Endothelial cell of hepatic sinusoid (primary cell): ENCODE measurements around the gene SYPL2.

Experiments
- in situ Hi-C: cut with HindIII; loops from 2 replicates; pipeline ENCODE4 v1.10.0; 2017; ENCODE audit warnings: low sequenced_read_pairs

SYPL2 gene

GRCh38 chr1:109490029-109490933 lies 23.9 kb downstream of the SYPL2 start:
- in situ Hi-C loops: loop anchor here (5.0 to 10.0 kb wide), 2 partner anchors 47 to 215 kb away; partner anchors contain the start of gene GPR61

- in situ Hi-C loops: loop anchor here (5.0 to 10.0 kb wide), 2 partner anchors 46 to 216 kb away; partner anchors contain the start of gene GPR61
These were observed 24.6 kb downstream of the SYPL2 start for GRCh38 chr1:109490934-109491302.

GRCh38 chr1:109491372-109491771 lies 25.0 kb downstream of the SYPL2 start:
- in situ Hi-C loops: loop anchor here (5.0 to 10.0 kb wide), 2 partner anchors 46 to 217 kb away; partner anchors contain the start of gene GPR61

GRCh38 chr1:109492779-109493178 lies 26.4 kb downstream of the SYPL2 start:
- in situ Hi-C loops: loop anchor here (5.0 to 10.0 kb wide), 2 partner anchors 45 to 218 kb away; partner anchors contain the start of gene GPR61

GRCh38 chr1:109493227-109493626 lies 26.9 kb downstream of the SYPL2 start:
- in situ Hi-C loops: loop anchor here (5.0 to 10.0 kb wide), 2 partner anchors 44 to 218 kb away; partner anchors contain the start of gene GPR61

GRCh38 chr1:109493805-109494539 lies 27.6 kb downstream of the SYPL2 start, which contains the start of gene CYB561D1:
CYB561D1 (plus strand) TSS chr1:109494094; CDS start chr1:109494140, 46 bp downstream.
- in situ Hi-C loops: loop anchor here (5.0 to 10.0 kb wide), 2 partner anchors 43 to 219 kb away; partner anchors contain the start of gene GPR61

- in situ Hi-C loops: loop anchor here (10.0 kb wide), 1 partner anchor 221 kb away; no protein-coding TSS in a partner anchor
These were observed 29.4 kb downstream of the SYPL2 start for GRCh38 chr1:109495738-109496137.

GRCh38 chr1:109497449-109498160 lies 31.3 kb downstream of the SYPL2 start:
- in situ Hi-C loops: loop anchor here (10.0 kb wide), 1 partner anchor 223 kb away; no protein-coding TSS in a partner anchor

- in situ Hi-C loops: loop anchor here (10.0 kb wide), 1 partner anchor 223 kb away; no protein-coding TSS in a partner anchor
These were observed 31.9 kb downstream of the SYPL2 start for GRCh38 chr1:109498161-109498801.

- in situ Hi-C loops: loop anchor here (10.0 kb wide), 1 partner anchor 224 kb away; no protein-coding TSS in a partner anchor
These were observed 32.7 kb downstream of the SYPL2 start for GRCh38 chr1:109499081-109499480.

GRCh38 chr1:109499661-109500536 lies 33.6 kb downstream of the SYPL2 start:
- in situ Hi-C loops: loop anchor here (10.0 kb wide), 1 partner anchor 225 kb away; no protein-coding TSS in a partner anchor

- in situ Hi-C loops: no loop called here
These were observed 34.6 kb downstream of the SYPL2 start for GRCh38 chr1:109500941-109501381.

GRCh38 chr1:109501644-109502363 lies 35.5 kb downstream of the SYPL2 start:
- in situ Hi-C loops: no loop called here

GRCh38 chr1:109502364-109502851 lies 36.1 kb downstream of the SYPL2 start:
- in situ Hi-C loops: no loop called here

GRCh38 chr1:109503935-109504334 lies 37.6 kb downstream of the SYPL2 start:
- in situ Hi-C loops: no loop called here

- in situ Hi-C loops: no loop called here
These were observed 38.6 kb downstream of the SYPL2 start for GRCh38 chr1:109504974-109505373.

GRCh38 chr1:109508001-109508872 lies 41.9 kb downstream of the SYPL2 start:
- in situ Hi-C loops: no loop called here
